HG03175 (cell line): ENCODE measurements around the gene AZIN2.
A peak's percentile ranks its signal among the peaks of the same experiment; 100 is the strongest.
"Not testable (repeated sequence)": the region's sequence is repeated elsewhere in the genome, so short reads cannot be mapped to it uniquely, and the experiment has no call there.

Experiments used
- ATAC-seq: cut with Tn5 transposase; IDR thresholded peaks from one replicate; pipeline ENCODE4 v1.9.1; 2021; ENCODE audit warnings: mild to moderate bottlenecking, moderate library complexity; ENCODE audit not compliant: unreplicated experiment

AZIN2 gene

GRCh38 chr1:33080885-33081553, at the start of gene AZIN2:
TSS of gene AZIN2 (plus strand) at chr1:33081153. CDS start at chr1:33082250, 1,097 bp downstream.
- ATAC-seq: peak; percentile 96

GRCh38 chr1:33031506-33031905, 49.4 kb upstream of the AZIN2 start:
- ATAC-seq: no peak

GRCh38 chr1:33032126-33032869, 48.7 kb upstream of the AZIN2 start:
- ATAC-seq: no peak

DNA sequence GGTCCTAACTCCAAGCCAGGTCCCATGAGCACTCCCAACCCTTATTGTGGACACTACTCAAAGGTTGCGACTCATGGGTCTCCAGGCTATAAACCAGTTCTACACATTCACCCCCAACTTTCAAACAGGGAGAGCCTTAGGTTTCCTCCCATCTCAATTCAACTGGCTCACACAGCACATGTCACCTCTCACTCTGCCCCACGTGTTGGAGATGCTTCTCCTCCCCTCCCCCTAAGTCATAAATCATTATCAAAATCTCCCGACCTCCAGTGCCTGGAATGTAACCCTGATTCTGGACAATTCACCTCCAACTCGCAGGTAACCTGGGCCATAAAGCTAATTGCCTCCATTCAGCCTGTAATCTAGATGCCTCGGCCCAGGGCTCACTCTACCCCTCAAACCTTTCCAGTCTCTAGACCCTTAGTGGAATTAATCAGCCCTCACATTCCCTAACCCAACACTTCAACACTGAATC, 44.9 kb upstream of the AZIN2 start:
- ATAC-seq: no peak

DNA sequence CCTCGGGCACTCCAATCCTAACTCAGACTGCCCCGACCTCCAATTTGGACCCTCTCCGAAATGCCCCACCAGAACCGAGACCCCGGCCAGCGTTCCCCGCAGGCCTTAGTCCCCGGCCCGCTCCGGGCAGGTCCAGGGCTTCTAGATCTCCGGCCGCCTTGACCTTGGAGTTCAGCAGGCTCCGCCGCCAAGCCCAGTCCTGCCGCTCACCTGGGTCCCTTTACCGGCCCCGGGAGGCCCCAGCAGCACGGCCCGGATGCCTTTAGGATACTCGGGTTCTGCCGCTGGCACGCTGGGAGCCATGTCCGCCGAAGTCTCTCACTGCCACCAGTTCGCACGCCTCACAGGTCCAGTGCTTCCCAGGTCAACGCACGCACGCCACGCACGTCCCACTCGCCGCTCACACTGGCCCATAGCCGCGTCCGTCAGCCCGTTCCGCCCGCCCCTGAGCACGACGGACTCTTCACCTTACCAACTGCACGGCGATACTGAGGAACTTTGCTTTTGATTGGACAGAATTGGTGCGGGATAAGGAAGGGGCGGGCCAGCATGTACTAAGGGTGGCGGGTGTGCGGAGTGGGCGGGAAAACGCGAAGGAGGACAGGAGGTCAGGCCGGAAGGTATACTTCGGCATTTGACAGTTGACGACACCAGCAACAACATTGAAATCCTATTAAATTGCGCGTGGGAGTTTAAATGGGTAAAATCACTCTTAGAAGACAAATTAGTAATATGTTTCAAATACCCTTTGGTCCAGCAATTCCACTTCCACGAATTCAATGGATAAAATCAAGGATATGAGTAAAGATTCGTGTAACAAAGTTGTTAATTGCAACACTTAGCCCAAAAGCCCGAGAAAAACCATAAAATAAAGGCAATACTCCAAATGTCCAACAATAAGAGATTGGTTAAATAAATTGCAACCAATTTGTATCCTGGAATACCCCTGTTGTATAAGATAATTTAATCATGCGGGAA, 44.1 kb upstream of the AZIN2 start, which contains the start of gene AK2:
AK2 (minus strand) TSS at position 358 of the 978 bp plus-strand sequence; CDS start at position 303, 55 bp downstream.
- ATAC-seq: peak; percentile 99

DNA sequence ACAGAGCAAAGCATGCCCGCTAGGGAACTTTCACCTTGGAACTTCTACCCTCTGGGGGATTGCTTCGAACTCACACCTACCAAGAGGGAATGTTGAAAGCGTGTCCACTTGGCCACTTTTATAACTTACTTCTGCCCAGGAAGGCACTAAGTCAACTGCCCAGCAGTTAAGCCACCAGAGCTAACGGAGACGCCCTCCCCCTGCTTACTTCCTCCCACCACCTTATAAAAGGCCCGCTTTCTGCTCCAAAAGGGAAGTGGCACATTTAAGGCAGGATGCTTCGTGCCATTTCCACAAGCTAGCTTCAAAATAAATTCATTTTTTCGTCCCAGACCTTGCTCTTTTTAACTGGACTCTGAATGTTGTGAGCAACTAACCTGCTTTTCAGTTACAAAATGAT, 41.1 kb upstream of the AZIN2 start:
- no peak for ATAC-seq

GRCh38 chr1:33041026-33041425, 39.9 kb upstream of the AZIN2 start:
- no peak for ATAC-seq

- ATAC-seq: no peak
Measured at GRCh38 chr1:33042831-33043230, 38.1 kb upstream of the AZIN2 start.

GRCh38 chr1:33043267-33044092, 37.5 kb upstream of the AZIN2 start:
- no peak for ATAC-seq

DNA sequence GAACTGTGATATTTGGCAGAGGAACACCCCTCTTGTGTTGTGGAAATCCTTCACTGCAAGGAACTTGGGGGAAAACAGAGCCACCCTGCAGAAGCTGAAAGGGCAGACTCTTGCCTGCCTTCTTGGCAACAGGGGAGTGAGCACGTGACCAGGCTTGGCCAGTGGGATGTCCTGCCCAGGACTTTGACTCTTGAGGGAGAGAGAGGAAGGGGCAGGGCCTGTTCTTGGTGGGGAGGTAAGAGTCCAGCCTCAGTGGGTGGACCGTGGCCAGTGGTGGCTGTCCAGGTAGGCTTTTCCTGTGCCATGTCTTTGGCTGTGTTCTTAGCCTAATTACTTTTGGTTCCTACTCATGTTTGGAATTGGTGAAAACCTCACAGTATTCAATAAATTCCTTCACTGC, 35.7 kb upstream of the AZIN2 start:
- no peak for ATAC-seq

DNA sequence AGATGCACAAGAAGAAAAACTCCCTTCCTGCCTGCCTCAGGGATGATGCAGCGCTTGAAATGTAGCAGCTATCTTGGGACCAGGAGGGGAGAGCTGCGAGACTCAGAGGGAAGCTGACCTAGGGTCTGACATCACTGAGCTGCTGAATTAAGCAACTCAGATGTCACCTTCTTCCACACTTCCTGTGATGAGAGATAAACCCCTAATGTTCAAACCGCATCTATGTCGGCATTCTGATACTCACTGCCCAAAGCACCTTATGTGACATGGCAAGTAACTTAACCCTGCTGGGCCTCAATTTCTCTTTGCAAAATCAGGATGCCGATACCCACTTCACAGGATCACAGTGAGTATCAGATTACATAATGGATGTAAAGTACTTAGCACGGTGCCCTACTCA, 35.1 kb upstream of the AZIN2 start:
- no peak for ATAC-seq

DNA sequence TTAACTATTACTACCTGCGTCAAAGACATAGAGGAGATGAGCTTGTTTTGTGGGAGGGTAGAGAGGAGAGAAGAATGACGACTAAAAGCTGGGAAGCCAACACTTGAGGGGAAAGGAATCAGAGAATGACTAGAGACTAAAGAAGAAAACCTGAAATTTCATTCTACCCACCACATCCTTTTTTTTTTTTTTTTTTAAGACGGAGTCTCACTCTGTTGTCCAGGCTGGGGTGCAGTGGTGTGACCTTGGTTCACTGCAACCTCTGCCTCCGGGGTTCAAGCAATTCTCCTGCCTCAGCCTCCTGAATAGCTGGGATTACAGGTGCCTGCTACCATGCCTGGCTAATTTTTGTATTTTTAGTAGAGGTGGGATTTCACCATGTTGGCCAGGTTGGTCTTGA, 34.7 kb upstream of the AZIN2 start:
- ATAC-seq: not testable (repeated sequence)

DNA sequence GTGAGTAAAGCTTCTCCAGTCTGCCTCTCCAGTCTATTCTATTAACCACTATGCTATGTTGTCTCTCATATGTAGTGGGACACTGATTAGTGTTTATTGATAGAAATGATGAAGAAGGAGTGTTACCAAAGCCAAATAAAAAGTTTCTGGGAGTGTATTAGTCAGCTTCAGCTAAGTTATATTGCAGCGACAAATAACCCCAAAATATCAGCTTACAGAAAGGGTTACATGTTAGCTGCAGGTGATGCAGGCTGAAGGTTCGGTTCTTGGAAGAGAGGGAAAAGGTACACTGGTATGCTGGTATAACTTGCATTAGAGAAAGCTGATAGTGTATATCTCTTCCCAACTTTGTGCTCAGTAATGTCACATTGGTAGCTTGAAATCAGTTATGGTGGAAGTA, 33.7 kb upstream of the AZIN2 start:
- no peak for ATAC-seq

DNA sequence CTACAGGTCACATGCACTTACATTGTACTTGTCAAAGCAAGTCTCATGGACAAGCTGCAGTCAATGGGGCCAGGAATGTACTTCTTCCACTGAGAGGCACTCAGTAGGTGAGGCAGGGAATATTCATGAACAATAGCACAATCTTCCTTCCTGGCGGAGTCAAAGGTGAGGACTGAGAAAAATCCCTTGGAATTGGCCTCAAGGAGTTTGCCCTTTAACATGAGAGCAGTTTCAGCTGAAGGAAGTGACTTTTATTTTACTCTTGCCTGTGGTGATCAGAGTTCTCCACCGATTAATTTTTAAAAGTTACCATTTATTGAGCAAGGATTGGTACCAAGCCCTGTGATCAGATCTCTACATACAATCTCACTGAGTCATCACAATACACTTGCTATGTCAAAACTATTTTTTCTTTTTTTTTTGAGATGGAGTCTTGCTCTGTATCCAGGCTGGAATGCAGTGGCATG, 33.1 kb upstream of the AZIN2 start:
- ATAC-seq: no peak

GRCh38 chr1:33048426-33048825, 32.5 kb upstream of the AZIN2 start:
- no peak for ATAC-seq

DNA sequence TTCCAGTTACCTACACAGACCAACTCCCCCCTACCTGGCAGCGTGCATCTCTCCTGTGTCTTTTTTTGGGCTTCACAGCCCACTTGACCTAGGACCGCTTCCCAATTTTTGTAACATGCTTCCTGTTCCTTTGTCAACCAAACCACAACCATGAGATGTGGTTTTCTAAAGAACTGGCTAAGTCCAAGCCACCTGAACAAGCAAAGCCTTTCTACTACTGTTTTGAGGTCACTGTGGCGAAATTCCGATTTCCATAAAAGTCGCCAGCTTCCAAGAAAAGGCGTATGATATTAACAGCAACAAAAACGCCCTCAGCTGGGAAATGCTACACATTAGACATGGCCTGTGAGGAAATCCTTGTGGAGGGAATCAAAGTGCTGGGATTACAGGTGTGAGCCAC, 31.6 kb upstream of the AZIN2 start:
- ATAC-seq: no peak

GRCh38 chr1:33050221-33051076, 30.5 kb upstream of the AZIN2 start:
- no peak for ATAC-seq

DNA sequence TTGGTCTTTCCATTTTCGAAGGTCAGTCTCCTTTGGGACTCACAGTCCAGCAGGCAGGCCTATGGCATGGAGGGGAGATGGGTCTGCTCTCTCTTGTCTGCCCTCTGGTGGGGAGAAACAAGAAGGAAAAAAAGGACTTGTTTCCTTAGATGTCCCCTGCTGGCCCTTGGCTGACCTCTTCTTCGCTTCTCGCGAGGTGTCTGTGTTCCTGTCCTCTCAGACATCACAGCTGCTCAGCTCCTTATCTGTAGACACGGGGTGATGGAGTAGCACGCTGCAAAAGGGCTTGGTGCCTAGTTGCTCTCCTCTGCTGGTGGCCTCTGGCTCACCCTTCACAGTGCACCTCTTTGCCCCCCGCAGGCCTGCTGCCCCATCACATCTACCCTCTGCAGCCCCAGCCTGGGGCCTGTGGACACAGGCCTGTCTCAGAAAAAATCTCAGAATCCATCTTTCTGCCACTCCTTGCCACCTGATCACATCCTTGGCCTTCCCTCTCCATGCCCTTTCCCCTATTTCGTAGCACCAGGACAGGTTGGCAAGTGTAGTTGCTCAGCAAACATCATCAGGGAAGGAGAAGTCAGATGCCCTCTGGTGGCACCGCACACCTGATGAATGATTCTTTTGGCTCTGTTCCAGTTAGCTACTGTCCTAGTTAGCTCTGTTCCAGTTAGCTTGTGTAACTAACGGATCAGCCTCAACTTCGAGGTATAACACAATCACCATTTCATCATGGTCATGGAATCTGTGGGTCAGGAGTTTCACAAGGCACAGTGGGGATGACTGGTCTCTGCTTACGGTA, 25.5 kb upstream of the AZIN2 start:
- ATAC-seq: no peak
